Mucosa of descending colon (tissue), 3 donors: Measurements from ENCODE around the gene NSMF. TPM values are rescaled to one million over a fixed set of nuclear protein-coding genes. Genes with fewer than 3 reads are reported as not detected.
A peak's percentile ranks its signal among the peaks of the same experiment; 100 is the strongest.

Source experiments
- ATAC-seq: fragments of 200-7000 bp; cut with Tn5 transposase; one replicate; pipeline ENCODE4 v1.9.1; 2020; ENCODE audit warnings: mild to moderate bottlenecking, moderate library complexity
- DNase-seq, 3 donors: peaks; one replicate each; pipeline ENCODE4 v3.0.0-alpha.2; 2020
- H3K36me3 ChIP-seq: fragments of 200-600 bp; one replicate; pipeline ENCODE4 v1.8.0; 2021; ENCODE audit warnings: low read depth, mild to moderate bottlenecking
- H3K4me1 ChIP-seq: fragments of 200-600 bp; one replicate; pipeline ENCODE4 v1.8.0; 2021; ENCODE audit warnings: low read depth, mild to moderate bottlenecking
- H3K4me3 ChIP-seq: fragments of 200-600 bp; one replicate; pipeline ENCODE4 v1.8.0; 2021; ENCODE audit warnings: mild to moderate bottlenecking
- H3K9me3 ChIP-seq: fragments of 200-600 bp; one replicate; pipeline ENCODE4 v1.8.0; 2021; ENCODE audit warnings: mild to moderate bottlenecking
- intact Hi-C, 2 donors: fragments of 100-400 bp; cut with DNase I in 1 of 2; cut with micrococcal nuclease in 1 of 2; formaldehyde crosslinking; loops; one replicate each; pipeline versions ENCODE4 v1.11.0 to v1.11.1; 2022; cut with DNase I, micrococcal nuclease
- total RNA-seq, 3 donors: library from RNA; stranded (reverse); fragmentation: NEBNext Ultra II Directional in 2 of 3; extraction: Animal tissue kit (Norgen Biotek cat#: 25700) in 2 of 3; gene quantifications; one replicate each; pipeline versions ENCODE4 v1.2.1 to v1.2.4, GENCODE V29; 2021 to 2023
- TF ChIP-seq, protein P1 (sequence below): fragments of 200-600 bp; IDR thresholded peaks from one replicate; pipeline ENCODE4 v1.8.0; 2022; ENCODE audit warnings: antibody characterized with exemption, mild to moderate bottlenecking
- donor health status: DM: no; HTN: no; CAD: no; lungs with moderate emphysema.
- donor health status: DM: no; HTN: no; CAD: no.
- donor health status: DM: no; HTN: yes; CAD: no.

Gene NSMF
- total RNA-seq, 3 donors from 2014 or later = 30.1 to 48.0 (median 43.4) TPM

- DNase-seq (peak; percentile 7 to 50 (median 29)), ATAC-seq (no peak)
- peaks cover 7% of the 10 kb centered on the region for H3K4me1 ChIP-seq
These were observed 11.2 kb downstream of the NSMF start for GRCh38 chr9:137447722-137448601.

GRCh38 chr9:137446851-137447471 is 12.2 kb downstream of the NSMF start:
- H3K4me3 ChIP-seq = no peak overlapping the region
- TF ChIP-seq, protein P1, sequence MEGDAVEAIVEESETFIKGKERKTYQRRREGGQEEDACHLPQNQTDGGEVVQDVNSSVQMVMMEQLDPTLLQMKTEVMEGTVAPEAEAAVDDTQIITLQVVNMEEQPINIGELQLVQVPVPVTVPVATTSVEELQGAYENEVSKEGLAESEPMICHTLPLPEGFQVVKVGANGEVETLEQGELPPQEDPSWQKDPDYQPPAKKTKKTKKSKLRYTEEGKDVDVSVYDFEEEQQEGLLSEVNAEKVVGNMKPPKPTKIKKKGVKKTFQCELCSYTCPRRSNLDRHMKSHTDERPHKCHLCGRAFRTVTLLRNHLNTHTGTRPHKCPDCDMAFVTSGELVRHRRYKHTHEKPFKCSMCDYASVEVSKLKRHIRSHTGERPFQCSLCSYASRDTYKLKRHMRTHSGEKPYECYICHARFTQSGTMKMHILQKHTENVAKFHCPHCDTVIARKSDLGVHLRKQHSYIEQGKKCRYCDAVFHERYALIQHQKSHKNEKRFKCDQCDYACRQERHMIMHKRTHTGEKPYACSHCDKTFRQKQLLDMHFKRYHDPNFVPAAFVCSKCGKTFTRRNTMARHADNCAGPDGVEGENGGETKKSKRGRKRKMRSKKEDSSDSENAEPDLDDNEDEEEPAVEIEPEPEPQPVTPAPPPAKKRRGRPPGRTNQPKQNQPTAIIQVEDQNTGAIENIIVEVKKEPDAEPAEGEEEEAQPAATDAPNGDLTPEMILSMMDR = no peak
- no peaks in the 10 kb centered on the region for H3K36me3 ChIP-seq
- peak in 2 of 3 donors; percentile 32 to 50 for DNase-seq
- H3K9me3 ChIP-seq = no peaks in the 10 kb centered on the region
- H3K4me1 ChIP-seq = peaks cover 5% of the 10 kb centered on the region
- ATAC-seq = no peak
- intact Hi-C loops = no loop called here

More at GRCh38 chr9:137447722-137448601, 11.2 kb downstream of the NSMF start:
- Histone ChIP-seq H3K9me3 (no peaks in the 10 kb centered on the region), H3K36me3 (no peaks in the 10 kb centered on the region), H3K4me3 (no peak overlapping the region)
- TF ChIP-seq, protein P1 = no peak
- intact Hi-C loops = no loop called here

DNA sequence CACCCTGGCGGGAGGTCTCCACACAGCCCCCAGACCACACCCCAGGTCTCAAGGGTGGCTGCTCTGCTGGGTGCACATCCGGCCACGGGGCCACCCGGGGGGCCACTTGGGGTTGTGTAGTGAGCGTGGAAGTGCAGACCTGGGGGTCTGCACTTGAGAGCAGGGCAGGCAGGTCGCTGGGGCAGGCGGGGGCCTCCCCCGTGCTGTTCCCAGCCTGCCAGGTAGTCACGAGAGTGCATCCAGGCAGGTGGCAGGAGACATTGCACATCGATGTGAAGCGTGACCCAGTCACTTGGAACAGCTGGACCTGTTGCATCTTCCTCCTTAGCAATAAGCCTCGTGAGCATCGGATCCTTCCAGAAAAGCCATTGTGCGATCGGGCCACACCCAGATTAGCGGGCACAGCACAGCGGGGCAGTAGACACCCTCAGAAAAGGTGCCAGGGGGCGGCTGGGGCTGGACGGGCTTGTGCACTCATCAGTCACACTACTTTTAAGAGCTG is 13.2 kb downstream of the NSMF start:
- intact Hi-C loops = no loop called here
- no peak overlapping the region for H3K4me3 ChIP-seq

GRCh38 chr9:137445275-137445807 is 13.8 kb downstream of the NSMF start:
- TF ChIP-seq, protein P1 = peak; percentile 85
- H3K4me1 ChIP-seq = peaks cover 11% of the 10 kb centered on the region
- no peaks in the 10 kb centered on the region for H3K9me3 ChIP-seq
- ATAC-seq = peak; percentile 74
- DNase-seq = peak; percentile 76 to 94 (median 89)
- H3K36me3 ChIP-seq = no peaks in the 10 kb centered on the region
- intact Hi-C loops = no loop called here
- no peak overlapping the region for H3K4me3 ChIP-seq

More for the DNA sequence above, 13.2 kb downstream of the NSMF start:
- TF ChIP-seq, protein P1 = no peak
- no peak for ATAC-seq
- Histone ChIP-seq H3K36me3 (no peaks in the 10 kb centered on the region), H3K9me3 (no peaks in the 10 kb centered on the region), H3K4me1 (peaks cover 11% of the 10 kb centered on the region)
- DNase-seq = peak in 2 of 3 donors; percentile 33 to 49

GRCh38 chr9:137444106-137444790 is 14.9 kb downstream of the NSMF start:
- TF ChIP-seq, protein P1 = no peak

More at GRCh38 chr9:137444106-137444790, 14.9 kb downstream of the NSMF start:
- DNase-seq (peak in 2 of 3 donors; percentile 20 to 36), ATAC-seq (no peak)
- Histone ChIP-seq H3K4me3 (no peak overlapping the region), H3K4me1 (peaks cover 11% of the 10 kb centered on the region), H3K9me3 (no peaks in the 10 kb centered on the region), H3K36me3 (no peaks in the 10 kb centered on the region)
- intact Hi-C loops = no loop called here
